Testis (tissue), 2 donors: Measurements from ENCODE around the gene RCC2.

Source experiments
- CTCF ChIP-seq, 3 experiments: fragments of 450-650 bp in 2 of 3; fragments of 200-600 bp in 1 of 3; sonication (generic) in 1 of 3; IDR thresholded peaks; one replicate each; pipeline ENCODE4 v1.5.1; 2016 to 2019; ENCODE audit warnings: antibody characterized with exemption in 3 of 3, mild to moderate bottlenecking in 2 of 3, moderate library complexity in 1 of 3
- POLR2A ChIP-seq: fragments of 450-650 bp; IDR thresholded peaks from one replicate; pipeline ENCODE4 v1.6.1; 2017; ENCODE audit warnings: antibody characterized with exemption, mild to moderate bottlenecking, moderate library complexity

GRCh38 chr1:17412093-17412870, 27.2 kb downstream of the RCC2 start:
- TF ChIP-seq CTCF (IDR thresholded peaks at IDR 0.05) (no peak), POLR2A (no peak)
